Measurements from ENCODE around the gene KLHDC9. TPM values are rescaled to one million over a fixed set of nuclear protein-coding genes. Genes with fewer than 3 reads are reported as not detected.

The KLHDC9 gene
- total RNA-seq, 1 donor from 2014 or later: 14.3 TPM

DNA sequence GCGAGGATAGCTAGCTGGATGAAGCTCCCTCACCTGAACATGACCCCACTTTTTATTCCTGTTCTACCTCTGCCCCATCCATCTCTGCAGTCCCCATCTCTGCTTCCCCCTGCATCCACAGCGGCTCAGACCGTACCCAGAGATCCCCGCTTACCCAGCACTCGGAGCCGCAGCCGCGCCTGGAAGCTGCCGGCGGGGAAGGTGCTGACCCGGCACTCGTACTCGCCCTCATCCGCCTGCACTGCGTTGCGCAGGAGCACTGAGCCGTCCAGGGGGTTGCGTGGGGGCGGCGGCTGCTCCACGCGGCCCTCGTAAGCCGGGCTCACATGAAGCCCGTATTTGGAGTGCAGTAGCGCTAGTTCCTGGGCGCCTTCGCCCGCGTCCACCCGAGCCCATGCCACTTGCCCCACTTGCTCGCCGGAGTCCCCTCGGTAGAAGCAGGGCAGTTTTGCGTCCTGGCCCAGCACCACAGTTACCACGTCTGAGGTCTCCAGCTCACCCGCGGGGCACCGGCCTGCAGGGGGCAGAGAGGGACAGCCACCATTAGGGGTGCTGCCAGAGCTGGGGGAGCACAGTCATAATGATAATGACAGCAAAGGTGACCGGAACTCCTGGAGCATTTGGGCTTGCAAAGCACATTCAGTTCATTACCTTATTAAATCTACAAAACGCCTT is 18.6 kb upstream of the KLHDC9 start:
- Mint-ChIP-seq H3K9me3 (no peaks in the 10 kb centered on the region), H3K4me1 (ENCODE audit: unreplicated experiment) (peaks cover 25% of the 10 kb centered on the region), H3K36me3 (peaks cover 15% of the 10 kb centered on the region), H3K27ac (peak overlapping the region; percentile 97), H3K27me3 (no peaks in the 10 kb centered on the region), H3K4me3 (peak overlapping the region; percentile 50)
- TF ChIP-seq, protein P1, sequence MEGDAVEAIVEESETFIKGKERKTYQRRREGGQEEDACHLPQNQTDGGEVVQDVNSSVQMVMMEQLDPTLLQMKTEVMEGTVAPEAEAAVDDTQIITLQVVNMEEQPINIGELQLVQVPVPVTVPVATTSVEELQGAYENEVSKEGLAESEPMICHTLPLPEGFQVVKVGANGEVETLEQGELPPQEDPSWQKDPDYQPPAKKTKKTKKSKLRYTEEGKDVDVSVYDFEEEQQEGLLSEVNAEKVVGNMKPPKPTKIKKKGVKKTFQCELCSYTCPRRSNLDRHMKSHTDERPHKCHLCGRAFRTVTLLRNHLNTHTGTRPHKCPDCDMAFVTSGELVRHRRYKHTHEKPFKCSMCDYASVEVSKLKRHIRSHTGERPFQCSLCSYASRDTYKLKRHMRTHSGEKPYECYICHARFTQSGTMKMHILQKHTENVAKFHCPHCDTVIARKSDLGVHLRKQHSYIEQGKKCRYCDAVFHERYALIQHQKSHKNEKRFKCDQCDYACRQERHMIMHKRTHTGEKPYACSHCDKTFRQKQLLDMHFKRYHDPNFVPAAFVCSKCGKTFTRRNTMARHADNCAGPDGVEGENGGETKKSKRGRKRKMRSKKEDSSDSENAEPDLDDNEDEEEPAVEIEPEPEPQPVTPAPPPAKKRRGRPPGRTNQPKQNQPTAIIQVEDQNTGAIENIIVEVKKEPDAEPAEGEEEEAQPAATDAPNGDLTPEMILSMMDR (conservative IDR thresholded peaks at IDR 0.05): no peak
- no peak for DNase-seq (ENCODE audit: extremely low spot score, unreplicated experiment)

DNA sequence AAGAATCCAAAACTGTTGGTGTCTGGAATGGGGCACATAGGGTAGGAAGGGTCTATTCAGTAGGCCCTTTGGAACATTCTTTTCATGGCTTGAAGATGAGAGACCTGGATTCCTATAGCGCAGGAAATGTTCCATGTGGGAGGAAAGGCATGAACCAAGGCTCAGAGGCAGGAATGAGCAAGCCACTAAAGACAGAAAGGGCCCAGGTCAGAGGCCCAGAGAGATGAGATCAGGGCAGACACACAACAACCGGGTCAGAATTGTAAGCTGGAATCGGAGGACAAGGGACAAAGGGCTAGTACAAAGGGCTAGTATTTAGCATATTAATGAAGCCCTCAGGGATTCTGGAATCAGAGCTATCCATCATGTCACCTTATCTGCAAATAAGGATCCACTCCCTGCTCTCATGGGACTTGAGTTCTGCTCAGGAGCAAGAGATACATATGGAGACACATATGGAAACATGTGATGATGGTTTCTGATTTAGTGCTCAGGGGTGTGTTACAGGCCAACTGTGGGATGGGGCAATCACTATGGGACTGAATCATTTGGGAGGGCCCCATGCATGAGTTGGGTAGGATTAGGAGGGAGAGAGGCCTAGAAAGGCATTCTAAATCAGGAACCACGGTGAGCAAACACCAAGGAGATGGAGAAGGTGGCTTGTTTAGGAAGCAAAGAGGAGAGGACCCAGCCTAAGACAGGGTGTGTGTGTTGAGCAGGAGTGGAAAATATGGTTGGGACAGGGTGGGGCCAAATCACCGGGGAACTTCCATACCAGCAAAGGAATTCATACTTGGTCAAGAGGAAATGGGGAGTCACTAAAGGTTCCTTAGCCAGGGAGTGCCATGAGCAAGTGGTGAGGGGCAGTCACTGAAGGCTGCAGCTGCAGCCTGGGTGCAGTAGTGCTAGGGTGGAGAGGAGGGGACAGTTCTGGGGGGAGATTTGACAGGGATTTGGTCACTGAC is 17.4 kb upstream of the KLHDC9 start:
- peak overlapping the region; percentile 82 for H3K4me3 Mint-ChIP-seq
- H3K4me1 Mint-ChIP-seq (ENCODE audit: unreplicated experiment): peaks cover 25% of the 10 kb centered on the region
- H3K27me3 Mint-ChIP-seq: no peaks in the 10 kb centered on the region
- DNase-seq (ENCODE audit: extremely low spot score, unreplicated experiment): no peak
- no peaks in the 10 kb centered on the region for H3K9me3 Mint-ChIP-seq
- TF ChIP-seq, protein P1 (conservative IDR thresholded peaks at IDR 0.05): no peak
- peak overlapping the region; percentile 97 for H3K27ac Mint-ChIP-seq
- peaks cover 15% of the 10 kb centered on the region for H3K36me3 Mint-ChIP-seq

DNA sequence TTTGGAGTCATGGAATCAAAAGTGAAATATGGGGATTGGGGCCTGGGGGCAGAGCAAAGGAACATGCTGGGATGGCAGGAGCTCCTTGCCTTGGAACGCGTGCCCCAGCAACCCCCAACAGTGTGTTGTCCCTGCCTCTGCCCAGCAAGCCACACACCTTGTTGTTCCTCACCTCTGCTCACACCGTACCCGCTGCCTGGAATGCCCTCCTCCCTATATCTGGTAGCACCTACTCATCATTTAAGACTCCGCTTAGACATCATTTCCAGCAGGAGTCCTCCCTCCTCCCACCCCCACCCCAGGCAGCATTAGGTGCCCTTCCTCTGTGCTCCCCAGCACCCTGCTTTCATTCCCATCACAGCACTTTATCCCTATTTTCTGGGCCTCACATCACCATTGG is 16.6 kb upstream of the KLHDC9 start:
- peak overlapping the region; percentile 97 for H3K27ac Mint-ChIP-seq
- peak overlapping the region; percentile 82 for H3K4me3 Mint-ChIP-seq
- TF ChIP-seq, protein P1 (conservative IDR thresholded peaks at IDR 0.05): no peak
- H3K4me1 Mint-ChIP-seq (ENCODE audit: unreplicated experiment): peaks cover 25% of the 10 kb centered on the region
- H3K36me3 Mint-ChIP-seq: peaks cover 15% of the 10 kb centered on the region
- DNase-seq (ENCODE audit: extremely low spot score, unreplicated experiment): no peak
- H3K9me3 Mint-ChIP-seq: no peaks in the 10 kb centered on the region
- no peaks in the 10 kb centered on the region for H3K27me3 Mint-ChIP-seq

DNA sequence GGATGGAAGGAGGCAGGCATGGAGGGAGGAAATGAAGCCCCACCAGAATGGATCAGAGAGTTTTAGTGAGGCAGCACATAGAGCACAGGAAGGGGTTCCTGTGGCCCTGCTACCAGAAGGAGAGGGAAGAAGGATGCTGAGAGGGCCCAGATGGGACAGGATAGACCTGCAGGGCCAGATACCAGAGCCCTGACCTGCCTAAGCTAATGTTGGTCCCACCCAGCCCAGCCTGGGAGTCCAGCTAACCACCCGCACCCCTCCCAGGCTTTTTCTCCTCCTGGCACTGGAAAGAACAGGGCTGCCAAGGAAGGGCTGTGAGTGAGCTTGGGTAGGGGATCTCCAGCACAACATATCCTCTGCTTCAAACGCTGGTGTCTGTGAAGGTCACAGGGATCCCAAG is 15.7 kb upstream of the KLHDC9 start:
- Mint-ChIP-seq H3K27me3 (no peaks in the 10 kb centered on the region), H3K4me1 (ENCODE audit: unreplicated experiment) (peaks cover 25% of the 10 kb centered on the region), H3K36me3 (peaks cover 15% of the 10 kb centered on the region), H3K9me3 (no peaks in the 10 kb centered on the region), H3K4me3 (peak overlapping the region; percentile 88), H3K27ac (peak overlapping the region; percentile 97)
- TF ChIP-seq, protein P1 (conservative IDR thresholded peaks at IDR 0.05): no peak
- DNase-seq (ENCODE audit: extremely low spot score, unreplicated experiment): no peak

DNA sequence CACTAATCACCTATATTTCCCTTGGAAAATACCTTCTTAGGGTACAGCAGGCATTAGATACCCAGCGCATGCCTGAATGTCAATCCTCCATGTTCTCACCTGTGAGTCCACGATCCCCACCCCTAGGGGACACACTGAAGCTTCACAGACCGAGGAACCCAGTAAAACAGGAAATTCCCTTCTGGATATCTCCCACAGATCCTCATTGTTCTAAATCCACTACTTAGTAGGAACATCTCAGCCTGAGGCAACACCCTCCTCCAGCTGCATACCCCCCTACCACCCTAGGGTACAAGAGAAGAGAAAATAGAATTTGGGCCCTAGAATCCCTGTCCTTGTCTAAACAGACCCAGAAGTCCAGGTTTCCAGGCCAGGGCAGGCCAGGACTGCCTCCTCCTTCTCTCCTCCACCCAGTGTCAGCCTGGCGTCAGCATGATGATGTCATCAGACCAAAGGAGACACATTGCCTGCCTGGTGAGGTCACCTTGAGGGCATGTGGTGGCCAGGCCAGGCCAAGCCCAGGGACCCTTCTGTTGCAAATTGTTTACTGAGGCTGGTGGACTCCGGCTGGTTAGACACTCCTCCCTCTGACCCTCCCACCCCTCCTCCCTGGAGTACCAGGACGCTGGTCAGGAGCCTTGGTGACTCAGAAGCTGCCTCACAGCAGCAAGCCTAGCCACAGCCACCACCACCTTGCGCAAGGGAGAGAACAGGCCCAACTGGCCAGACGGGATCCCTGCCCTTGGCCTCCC is 15.0 kb upstream of the KLHDC9 start:
- Mint-ChIP-seq H3K27ac (peak overlapping the region; percentile 97), H3K36me3 (peaks cover 16% of the 10 kb centered on the region), H3K4me3 (peak overlapping the region; percentile 88), H3K9me3 (no peaks in the 10 kb centered on the region), H3K4me1 (ENCODE audit: unreplicated experiment) (peaks cover 25% of the 10 kb centered on the region), H3K27me3 (no peaks in the 10 kb centered on the region)
- TF ChIP-seq, protein P1 (conservative IDR thresholded peaks at IDR 0.05): no peak
- no peak for DNase-seq (ENCODE audit: extremely low spot score, unreplicated experiment)
